Cerebellar cortex (tissue), 1 donor: Measurements from ENCODE around the gene ARID3A.

Source experiments
- DNase-seq: peaks from one replicate; pipeline ENCODE4 v3.0.0-alpha.2; 2015; ENCODE audit warnings: low spot score

Gene ARID3A

GRCh38 chr19:990119-990571 lies 64.3 kb downstream of the ARID3A start:
- DNase-seq, result no peak

GRCh38 chr19:990746-991145 lies 64.9 kb downstream of the ARID3A start:
- DNase-seq, result no peak

- no peak for DNase-seq
These were observed 65.5 kb downstream of the ARID3A start for GRCh38 chr19:991174-991931.

GRCh38 chr19:991932-992669 lies 66.3 kb downstream of the ARID3A start:
- no peak for DNase-seq

- no peak for DNase-seq
These were observed 66.8 kb downstream of the ARID3A start for GRCh38 chr19:992670-993055.

- DNase-seq, result no peak
These were observed 67.6 kb downstream of the ARID3A start for GRCh38 chr19:993361-993830.

- DNase-seq, result no peak
These were observed 68.1 kb downstream of the ARID3A start for GRCh38 chr19:993831-994393.

GRCh38 chr19:994516-994915 lies 68.7 kb downstream of the ARID3A start:
- no peak for DNase-seq

GRCh38 chr19:995051-995827 lies 69.4 kb downstream of the ARID3A start:
- no peak for DNase-seq

GRCh38 chr19:996051-996838 lies 70.4 kb downstream of the ARID3A start:
- DNase-seq, result no peak

- DNase-seq, result no peak
These were observed 72.2 kb downstream of the ARID3A start for GRCh38 chr19:998064-998463.

GRCh38 chr19:999379-999719 lies 73.5 kb downstream of the ARID3A start:
- no peak for DNase-seq

GRCh38 chr19:1000095-1000494 lies 74.3 kb downstream of the ARID3A start, which contains the start of gene GRIN3B:
GRIN3B (plus strand) TSS chr19:1000419; CDS start chr19:1000438, 19 bp downstream.
- DNase-seq, result no peak

- DNase-seq, result no peak
These were observed 75.0 kb downstream of the ARID3A start for GRCh38 chr19:1000591-1001537.

- DNase-seq, result no peak
These were observed 75.8 kb downstream of the ARID3A start for GRCh38 chr19:1001538-1002166.

- no peak for DNase-seq
These were observed 76.8 kb downstream of the ARID3A start for GRCh38 chr19:1002600-1002999.

- DNase-seq, result no peak
These were observed 77.4 kb downstream of the ARID3A start for GRCh38 chr19:1003283-1003682.

GRCh38 chr19:1004204-1004802 lies 78.5 kb downstream of the ARID3A start:
- DNase-seq, result no peak
